Measurements from ENCODE around the gene ARMH1. TPM values are rescaled to one million over a fixed set of nuclear protein-coding genes. Genes with fewer than 3 reads are reported as not detected.
A peak's percentile ranks its signal among the peaks of the same experiment; 100 is the strongest.

Gene ARMH1
- total and polyA plus RNA-seq, 2 experiments from 2014 or later: 1.4 to 1.6 TPM

DNA sequence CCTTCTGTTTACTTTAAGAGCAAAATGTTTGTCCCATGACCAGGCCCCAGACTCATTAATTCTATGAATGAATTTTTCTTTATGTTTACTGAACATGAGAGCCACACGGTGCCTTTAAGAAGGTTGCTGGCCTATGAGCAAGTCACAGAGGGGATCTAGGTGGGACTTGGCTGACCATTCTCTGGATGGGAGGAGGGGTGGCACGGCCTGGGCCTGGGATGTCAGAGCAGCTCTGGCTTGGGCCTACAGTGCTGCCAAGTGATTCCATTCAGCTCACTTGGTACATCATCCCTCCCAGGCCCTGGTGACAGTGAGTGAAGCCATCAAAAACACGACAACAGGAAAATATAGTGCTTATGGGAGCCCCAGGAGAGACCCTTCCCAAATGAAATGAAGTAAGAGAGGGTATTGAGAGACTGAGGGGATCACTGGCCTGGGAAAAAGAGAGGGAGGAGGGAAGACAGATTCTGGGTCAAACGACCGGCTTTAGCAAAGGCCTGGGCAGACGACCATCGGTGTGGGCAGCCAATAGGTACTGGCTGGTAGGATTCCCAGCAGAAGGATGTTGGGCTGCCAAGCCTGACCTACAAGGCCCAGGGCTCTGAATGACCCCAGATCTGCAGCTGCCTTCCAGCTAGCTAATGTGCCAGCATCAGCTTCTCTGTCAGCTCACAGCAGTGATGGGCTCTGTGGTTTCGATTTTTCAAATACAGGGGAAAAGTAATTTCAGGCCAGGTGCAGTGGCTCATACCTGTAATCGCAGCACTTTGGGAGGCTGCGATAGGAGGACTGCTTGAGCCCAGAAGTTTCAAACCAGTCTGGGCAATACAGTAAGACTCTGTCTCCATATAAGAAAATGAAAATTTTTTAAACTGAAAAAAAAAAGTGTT, 3.5 kb upstream of the ARMH1 start:
- in situ Hi-C loops (cut with MboI): no loop called here
- Histone ChIP-seq H3K79me2 (ENCODE audit: insufficient read depth) (no peaks in the 10 kb centered on the region), H3K27ac (no peak overlapping the region), H3K9ac (no peak overlapping the region), H3K4me3 (no peak overlapping the region), H3K27me3 (replicated peaks; ENCODE audit: insufficient read depth) (no peaks in the 10 kb centered on the region), H4K20me1 (ENCODE audit: insufficient read depth) (no peaks in the 10 kb centered on the region), H3K9me3 (ENCODE audit: low read depth) (no peaks in the 10 kb centered on the region), H3F3A (ENCODE audit: insufficient read depth) (peaks cover 7% of the 10 kb centered on the region), H3K9me2 (ENCODE audit: insufficient read depth) (no peaks in the 10 kb centered on the region), H3K4me2 (ENCODE audit: unreplicated experiment) (no peak overlapping the region), H3K4me1 (ENCODE audit: insufficient read depth) (peaks cover 8% of the 10 kb centered on the region), H2AFZ (no peak overlapping the region), H3K36me3 (ENCODE audit: low read depth) (no peaks in the 10 kb centered on the region)
- 86 to 90% methylated on average over 10 of the region's 10 CpGs for WGBS, 2 experiments (ENCODE audit: low coverage in 1 of 2, low lambda C conversion rate in 2 of 2, missing lambda C conversion rate in 2 of 2)
- DNase-seq: no peak
- TF ChIP-seq EZH2phosphoT487 (IDR thresholded peaks at IDR 0.05; ENCODE audit: insufficient read depth, low read depth) (no peak), EZH2 (IDR thresholded peaks at IDR 0.05; ENCODE audit: insufficient read depth, poor library complexity, severe bottlenecking) (no peak)

DNA sequence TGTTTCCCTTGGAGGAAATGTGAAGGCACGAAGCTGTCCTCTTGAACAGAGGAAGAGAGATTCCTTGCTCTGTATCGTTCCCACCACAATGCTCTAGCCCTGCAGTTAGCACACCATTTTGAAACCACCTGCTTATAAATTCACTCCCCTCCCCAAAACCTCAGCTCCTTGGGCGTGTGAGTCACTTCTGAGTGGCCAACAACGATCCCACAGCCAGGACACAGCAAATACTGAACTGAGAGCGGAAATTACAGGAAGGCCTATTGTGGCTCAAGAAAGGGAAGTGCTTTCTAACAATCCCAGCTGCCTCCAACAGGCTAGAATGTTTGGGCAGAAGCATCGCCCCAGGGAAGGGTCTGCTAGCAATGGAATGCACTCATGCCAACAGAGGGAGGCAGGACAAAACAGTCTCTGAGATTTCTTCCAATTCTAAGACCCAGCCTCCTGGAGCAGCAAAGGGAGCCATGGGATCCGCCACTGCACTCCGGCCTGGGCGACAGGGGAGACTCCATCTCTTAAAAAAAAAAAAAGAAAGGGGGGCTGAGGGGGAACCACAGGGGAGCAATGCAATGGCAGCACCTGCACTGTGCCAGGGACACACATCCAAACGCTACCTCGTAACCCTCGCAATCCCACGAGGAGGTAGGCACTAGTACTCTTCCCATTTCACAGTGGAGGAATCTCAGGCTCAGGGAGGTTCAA, 2.1 kb upstream of the ARMH1 start:
- H3K36me3 ChIP-seq (ENCODE audit: low read depth): no peaks in the 10 kb centered on the region
- no peaks in the 10 kb centered on the region for H3K79me2 ChIP-seq (ENCODE audit: insufficient read depth)
- H3K9me2 ChIP-seq (ENCODE audit: insufficient read depth): no peaks in the 10 kb centered on the region
- no peaks in the 10 kb centered on the region for H4K20me1 ChIP-seq (ENCODE audit: insufficient read depth)
- H3K4me3 ChIP-seq: no peak overlapping the region
- H3K4me1 ChIP-seq (ENCODE audit: insufficient read depth): peaks cover 22% of the 10 kb centered on the region
- TF ChIP-seq EZH2phosphoT487 (IDR thresholded peaks at IDR 0.05; ENCODE audit: insufficient read depth, low read depth) (no peak), EZH2 (IDR thresholded peaks at IDR 0.05; ENCODE audit: insufficient read depth, poor library complexity, severe bottlenecking) (no peak)
- no peak overlapping the region for H3K4me2 ChIP-seq (ENCODE audit: unreplicated experiment)
- in situ Hi-C loops (cut with MboI): no loop called here
- H3K9ac ChIP-seq: no peak overlapping the region
- no peak overlapping the region for H2AFZ ChIP-seq
- 87 to 92% methylated on average over 13 of the region's 13 CpGs for WGBS, 2 experiments (ENCODE audit: low coverage in 1 of 2, low lambda C conversion rate in 2 of 2, missing lambda C conversion rate in 2 of 2)
- H3F3A ChIP-seq (ENCODE audit: insufficient read depth): peaks cover 18% of the 10 kb centered on the region
- no peaks in the 10 kb centered on the region for H3K9me3 ChIP-seq (ENCODE audit: low read depth)
- H3K27me3 ChIP-seq (replicated peaks; ENCODE audit: insufficient read depth): no peaks in the 10 kb centered on the region
- H3K27ac ChIP-seq: no peak overlapping the region
- DNase-seq: peak; percentile 19

DNA sequence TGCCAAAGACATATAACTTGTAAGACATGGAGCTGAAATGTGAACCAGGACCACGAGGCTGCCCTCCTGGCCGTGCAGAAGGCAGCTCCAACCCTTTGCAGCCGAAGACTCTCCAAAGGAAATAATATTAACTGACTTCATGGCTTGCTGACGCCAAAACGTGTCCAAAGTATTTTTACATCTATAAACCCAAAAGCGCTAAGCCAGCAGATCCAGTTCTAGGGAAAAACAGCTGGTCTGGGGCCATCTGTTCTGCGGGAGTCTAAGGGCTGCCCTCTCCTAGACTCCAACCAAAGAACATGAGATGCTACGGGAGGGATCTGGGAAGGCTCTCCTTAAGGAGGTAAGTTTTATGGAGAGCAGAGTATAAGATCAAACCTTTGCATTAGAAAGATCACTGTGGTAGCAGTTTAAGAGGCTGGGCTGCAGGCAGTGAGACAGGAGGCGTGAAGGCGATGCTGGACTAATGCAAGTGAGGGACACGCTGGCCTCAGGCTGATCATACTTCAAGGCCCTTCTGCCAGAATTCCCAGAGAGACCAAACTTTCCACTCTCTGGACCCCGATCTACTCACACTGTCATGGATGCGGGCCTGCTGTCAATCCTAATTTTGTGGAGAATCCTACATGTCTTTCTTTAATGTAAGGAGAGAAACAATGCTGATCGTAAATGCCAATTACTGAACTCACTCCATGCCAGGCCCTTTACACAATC, 1.4 kb upstream of the ARMH1 start:
- 63 to 65% methylated on average over 13 to 14 of the region's 14 CpGs for WGBS, 2 experiments (ENCODE audit: low coverage in 1 of 2, low lambda C conversion rate in 2 of 2, missing lambda C conversion rate in 2 of 2)
- H3K9ac ChIP-seq: peak overlapping the region; percentile 82
- H3K79me2 ChIP-seq (ENCODE audit: insufficient read depth): no peaks in the 10 kb centered on the region
- H3K27ac ChIP-seq: peak overlapping the region; percentile 86
- H3K4me2 ChIP-seq (ENCODE audit: unreplicated experiment): peak overlapping the region; percentile 83
- no peaks in the 10 kb centered on the region for H3K9me3 ChIP-seq (ENCODE audit: low read depth)
- H3K9me2 ChIP-seq (ENCODE audit: insufficient read depth): no peaks in the 10 kb centered on the region
- DNase-seq: peak; percentile 4
- H2AFZ ChIP-seq: peak overlapping the region; percentile 92
- TF ChIP-seq EZH2phosphoT487 (IDR thresholded peaks at IDR 0.05; ENCODE audit: insufficient read depth, low read depth) (no peak), EZH2 (IDR thresholded peaks at IDR 0.05; ENCODE audit: insufficient read depth, poor library complexity, severe bottlenecking) (no peak)
- no peaks in the 10 kb centered on the region for H4K20me1 ChIP-seq (ENCODE audit: insufficient read depth)
- in situ Hi-C loops (cut with MboI): no loop called here
- H3K27me3 ChIP-seq (replicated peaks; ENCODE audit: insufficient read depth): no peaks in the 10 kb centered on the region
- peaks cover 24% of the 10 kb centered on the region for H3K4me1 ChIP-seq (ENCODE audit: insufficient read depth)
- peaks cover 18% of the 10 kb centered on the region for H3F3A ChIP-seq (ENCODE audit: insufficient read depth)
- peak overlapping the region; percentile 74 for H3K4me3 ChIP-seq
- no peaks in the 10 kb centered on the region for H3K36me3 ChIP-seq (ENCODE audit: low read depth)

DNA sequence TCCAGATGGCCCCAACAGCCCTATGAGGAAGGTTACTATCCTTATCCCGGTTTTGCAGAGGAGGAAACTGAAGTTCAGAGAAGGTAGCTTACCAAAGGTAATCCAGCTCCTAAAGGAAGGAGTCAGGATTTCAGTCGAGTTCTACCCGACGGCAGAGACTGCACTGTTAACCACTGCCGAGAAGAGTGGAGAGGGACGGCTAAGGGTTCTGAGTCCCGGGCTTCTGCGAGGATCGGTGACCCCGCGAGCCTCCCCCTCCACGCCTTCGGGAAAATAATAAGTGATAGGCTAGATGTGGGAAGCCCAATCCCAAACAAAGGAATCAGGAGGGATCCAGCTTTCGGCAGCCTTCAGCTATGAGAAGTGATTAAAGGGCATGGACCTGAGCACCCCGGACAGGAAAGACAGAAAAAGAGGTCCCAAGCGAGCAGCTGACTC, 820 bp upstream of the ARMH1 start:
- Histone ChIP-seq H3K4me1 (ENCODE audit: insufficient read depth) (peaks cover 24% of the 10 kb centered on the region), H3K9me2 (ENCODE audit: insufficient read depth) (no peaks in the 10 kb centered on the region), H3K36me3 (ENCODE audit: low read depth) (no peaks in the 10 kb centered on the region), H3K9ac (peak overlapping the region; percentile 82), H3K4me3 (peak overlapping the region; percentile 74), H3K27ac (peak overlapping the region; percentile 86), H3K79me2 (ENCODE audit: insufficient read depth) (no peaks in the 10 kb centered on the region), H4K20me1 (ENCODE audit: insufficient read depth) (no peaks in the 10 kb centered on the region), H2AFZ (peak overlapping the region; percentile 92), H3K4me2 (ENCODE audit: unreplicated experiment) (peak overlapping the region; percentile 83), H3K27me3 (replicated peaks; ENCODE audit: insufficient read depth) (no peaks in the 10 kb centered on the region), H3K9me3 (ENCODE audit: low read depth) (no peaks in the 10 kb centered on the region), H3F3A (ENCODE audit: insufficient read depth) (peaks cover 18% of the 10 kb centered on the region)
- DNase-seq: no peak
- in situ Hi-C loops (cut with MboI): no loop called here
- TF ChIP-seq EZH2 (IDR thresholded peaks at IDR 0.05; ENCODE audit: insufficient read depth, poor library complexity, severe bottlenecking) (no peak), EZH2phosphoT487 (IDR thresholded peaks at IDR 0.05; ENCODE audit: insufficient read depth, low read depth) (no peak)
- 2% methylated on average over 16 of the region's 16 CpGs for WGBS, 2 experiments (ENCODE audit: low coverage in 1 of 2, low lambda C conversion rate in 2 of 2, missing lambda C conversion rate in 2 of 2)
